ENCODE results near the gene CHRNG.

- TF ChIP-seq CTCF (IDR thresholded peaks at IDR 0.05) (no peak), POLR2AphosphoS5 (IDR thresholded peaks at IDR 0.05) (no peak)
These were observed 54.5 kb downstream of the CHRNG start for GRCh38 chr2:232593982-232594381.
